SH-SY5Y (cell line): ENCODE results near the gene ZNF710.

Source experiments
- GATA2 ChIP-seq: IDR thresholded peaks from 2 replicates; pipeline ENCODE4 v1.6.1; 2011; ENCODE audit warnings: mild to moderate bottlenecking, low read depth, low read length
- GATA3 ChIP-seq: IDR thresholded peaks from 2 replicates; pipeline ENCODE4 v1.6.1; 2011; ENCODE audit warnings: low read depth, mild to moderate bottlenecking, low read length, moderate library complexity

GRCh38 chr15:89998141-89998661, 2.9 kb upstream of the ZNF710 start:
- TF ChIP-seq GATA2 (no peak), GATA3 (no peak)
